Neural crest cell (in vitro differentiated cells): ENCODE results near the gene H2AZ2. TPM values are rescaled to one million over a fixed set of nuclear protein-coding genes. Genes with fewer than 3 reads are reported as not detected.
"Not testable (repeated sequence)": the region's sequence is repeated elsewhere in the genome, so short reads cannot be mapped to it uniquely, and the experiment has no call there.

ENCODE experiments used
- DNase-seq: peaks from one replicate; pipeline ENCODE4 v3.0.0; 2021; ENCODE audit warnings: low read depth, mixed read lengths, low spot score
- H3K27ac Mint-ChIP-seq: one replicate; pipeline ENCODE4 v1.8.0; 2021; ENCODE audit warnings: mild to moderate bottlenecking, mixed read lengths; ENCODE audit not compliant: unreplicated experiment
- H3K27me3 Mint-ChIP-seq: 2 replicates; pipeline ENCODE4 v1.8.0; 2021; ENCODE audit warnings: low read depth, mild to moderate bottlenecking, mixed read lengths
- H3K36me3 Mint-ChIP-seq: 2 replicates; pipeline ENCODE4 v1.8.0; 2021; ENCODE audit warnings: low read depth, mild to moderate bottlenecking, mixed read lengths
- H3K4me1 Mint-ChIP-seq: 2 replicates; pipeline ENCODE4 v1.8.0; 2021; ENCODE audit warnings: mixed read lengths
- H3K4me3 Mint-ChIP-seq: one replicate; pipeline ENCODE4 v1.8.0; 2021; ENCODE audit warnings: mild to moderate bottlenecking, mixed read lengths
- H3K9me3 Mint-ChIP-seq: 2 replicates; pipeline ENCODE4 v1.8.0; 2021; ENCODE audit warnings: mixed read lengths
- CTCF ChIP-seq: fragments of 200-600 bp; sonication (generic); conservative IDR thresholded peaks from 2 replicates; pipeline ENCODE4 v1.5.0; 2021; ENCODE audit warnings: antibody characterized with exemption, mild to moderate bottlenecking
- total RNA-seq: library from RNA; stranded (reverse); gene quantifications from 2 replicates; pipeline ENCODE4 v1.2.1, GENCODE V29; 2021

Gene H2AZ2
- total RNA-seq, 1 donor from 2014 or later = 351 TPM

GRCh38 chr7:44876393-44876792 is 28.5 kb upstream of the H2AZ2 start:
- H3K4me1 Mint-ChIP-seq = peaks cover 21% of the 10 kb centered on the region
- H3K4me3 Mint-ChIP-seq = no peak overlapping the region
- no peak for TF ChIP-seq CTCF
- H3K27me3 Mint-ChIP-seq = no peaks in the 10 kb centered on the region
- peaks cover 12% of the 10 kb centered on the region for H3K36me3 Mint-ChIP-seq
- peaks cover 9% of the 10 kb centered on the region for H3K9me3 Mint-ChIP-seq
- DNase-seq = no peak
- no peak overlapping the region for H3K27ac Mint-ChIP-seq

- no peak overlapping the region for H3K27ac Mint-ChIP-seq
- no peak for TF ChIP-seq CTCF
- peaks cover 9% of the 10 kb centered on the region for H3K4me1 Mint-ChIP-seq
- peaks cover 8% of the 10 kb centered on the region for H3K36me3 Mint-ChIP-seq
- no peaks in the 10 kb centered on the region for H3K27me3 Mint-ChIP-seq
- DNase-seq = no peak
- H3K4me3 Mint-ChIP-seq = no peak overlapping the region
- peaks cover 9% of the 10 kb centered on the region for H3K9me3 Mint-ChIP-seq
Measured at GRCh38 chr7:44875241-44875640, 27.4 kb upstream of the H2AZ2 start.

- H3K27me3 Mint-ChIP-seq = no peaks in the 10 kb centered on the region
- peaks cover 9% of the 10 kb centered on the region for H3K36me3 Mint-ChIP-seq
- H3K4me3 Mint-ChIP-seq = no peak overlapping the region
- peaks cover 12% of the 10 kb centered on the region for H3K9me3 Mint-ChIP-seq
- TF ChIP-seq CTCF = no peak
- no peak for DNase-seq
- H3K27ac Mint-ChIP-seq = no peak overlapping the region
- H3K4me1 Mint-ChIP-seq = no peaks in the 10 kb centered on the region
Measured at GRCh38 chr7:44872787-44873186, 24.9 kb upstream of the H2AZ2 start.

- H3K4me1 Mint-ChIP-seq, DNase-seq, H3K27me3 Mint-ChIP-seq, H3K27ac Mint-ChIP-seq, H3K4me3 Mint-ChIP-seq, H3K36me3 Mint-ChIP-seq: not testable (repeated sequence)
- H3K9me3 Mint-ChIP-seq = peaks cover 12% of the 10 kb centered on the region
Measured at GRCh38 chr7:44871918-44872317, 24.0 kb upstream of the H2AZ2 start.

GRCh38 chr7:44870780-44871179 is 22.9 kb upstream of the H2AZ2 start:
- not testable (repeated sequence) for H3K4me1 Mint-ChIP-seq, H3K27ac Mint-ChIP-seq, H3K27me3 Mint-ChIP-seq, H3K4me3 Mint-ChIP-seq, H3K36me3 Mint-ChIP-seq, DNase-seq
- peaks cover 12% of the 10 kb centered on the region for H3K9me3 Mint-ChIP-seq

GRCh38 chr7:44870336-44870735 is 22.4 kb upstream of the H2AZ2 start:
- DNase-seq, H3K27me3 Mint-ChIP-seq, H3K4me3 Mint-ChIP-seq, H3K36me3 Mint-ChIP-seq, H3K27ac Mint-ChIP-seq, H3K4me1 Mint-ChIP-seq: not testable (repeated sequence)
- peaks cover 12% of the 10 kb centered on the region for H3K9me3 Mint-ChIP-seq

- TF ChIP-seq CTCF = no peak
- Mint-ChIP-seq H3K9me3 (peaks cover 3% of the 10 kb centered on the region), H3K4me3 (no peak overlapping the region), H3K36me3 (peaks cover 3% of the 10 kb centered on the region), H3K4me1 (no peaks in the 10 kb centered on the region), H3K27ac (no peak overlapping the region), H3K27me3 (peaks cover 17% of the 10 kb centered on the region)
- DNase-seq = no peak
Measured at GRCh38 chr7:44867073-44867995, 19.4 kb upstream of the H2AZ2 start.

- H3K4me1 Mint-ChIP-seq, H3K9me3 Mint-ChIP-seq, DNase-seq, H3K36me3 Mint-ChIP-seq, H3K27ac Mint-ChIP-seq, H3K4me3 Mint-ChIP-seq: not testable (repeated sequence)
- peaks cover 24% of the 10 kb centered on the region for H3K27me3 Mint-ChIP-seq
Measured at GRCh38 chr7:44861949-44862348, 14.1 kb upstream of the H2AZ2 start.
